Measurements from ENCODE around the gene MKRN2. TPM values are rescaled to one million over a fixed set of nuclear protein-coding genes. Genes with fewer than 3 reads are reported as not detected.
A peak's percentile ranks its signal among the peaks of the same experiment; 100 is the strongest.

The MKRN2 gene
- total RNA-seq, 1 experiment from 2014 or later = 18.2 TPM

DNA sequence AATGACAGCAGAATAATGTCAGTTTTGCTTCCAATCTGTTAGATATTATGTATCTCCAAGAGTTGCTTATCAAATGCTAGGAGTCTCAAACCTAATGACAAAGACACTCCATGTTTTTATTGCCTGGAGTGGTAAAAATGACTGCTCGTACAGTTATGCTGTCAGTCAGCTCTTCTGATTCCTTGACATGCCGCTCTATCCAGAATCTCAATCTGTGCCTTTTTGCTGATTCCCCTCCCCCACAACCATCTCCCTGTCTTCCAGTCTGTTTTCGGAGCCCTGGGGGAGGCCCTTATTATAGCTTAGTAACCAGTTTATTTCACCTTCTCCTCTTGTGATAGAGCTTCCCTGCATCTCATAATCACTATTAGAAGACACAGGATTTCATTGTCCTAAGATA lies 2.6 kb downstream of the MKRN2 start (continued):
- TF ChIP-seq, protein P1, sequence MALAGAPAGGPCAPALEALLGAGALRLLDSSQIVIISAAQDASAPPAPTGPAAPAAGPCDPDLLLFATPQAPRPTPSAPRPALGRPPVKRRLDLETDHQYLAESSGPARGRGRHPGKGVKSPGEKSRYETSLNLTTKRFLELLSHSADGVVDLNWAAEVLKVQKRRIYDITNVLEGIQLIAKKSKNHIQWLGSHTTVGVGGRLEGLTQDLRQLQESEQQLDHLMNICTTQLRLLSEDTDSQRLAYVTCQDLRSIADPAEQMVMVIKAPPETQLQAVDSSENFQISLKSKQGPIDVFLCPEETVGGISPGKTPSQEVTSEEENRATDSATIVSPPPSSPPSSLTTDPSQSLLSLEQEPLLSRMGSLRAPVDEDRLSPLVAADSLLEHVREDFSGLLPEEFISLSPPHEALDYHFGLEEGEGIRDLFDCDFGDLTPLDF (CRISPR knock-in tag; IDR thresholded peaks at IDR 0.05) = no peak
- TF ChIP-seq FOXK1 (CRISPR knock-in tag; IDR thresholded peaks at IDR 0.05) (no peak), ZNF232 (CRISPR knock-in tag; IDR thresholded peaks at IDR 0.05) (no peak), ZNF121 (CRISPR knock-in tag; IDR thresholded peaks at IDR 0.05) (no peak)
- TF ChIP-seq, protein P2, sequence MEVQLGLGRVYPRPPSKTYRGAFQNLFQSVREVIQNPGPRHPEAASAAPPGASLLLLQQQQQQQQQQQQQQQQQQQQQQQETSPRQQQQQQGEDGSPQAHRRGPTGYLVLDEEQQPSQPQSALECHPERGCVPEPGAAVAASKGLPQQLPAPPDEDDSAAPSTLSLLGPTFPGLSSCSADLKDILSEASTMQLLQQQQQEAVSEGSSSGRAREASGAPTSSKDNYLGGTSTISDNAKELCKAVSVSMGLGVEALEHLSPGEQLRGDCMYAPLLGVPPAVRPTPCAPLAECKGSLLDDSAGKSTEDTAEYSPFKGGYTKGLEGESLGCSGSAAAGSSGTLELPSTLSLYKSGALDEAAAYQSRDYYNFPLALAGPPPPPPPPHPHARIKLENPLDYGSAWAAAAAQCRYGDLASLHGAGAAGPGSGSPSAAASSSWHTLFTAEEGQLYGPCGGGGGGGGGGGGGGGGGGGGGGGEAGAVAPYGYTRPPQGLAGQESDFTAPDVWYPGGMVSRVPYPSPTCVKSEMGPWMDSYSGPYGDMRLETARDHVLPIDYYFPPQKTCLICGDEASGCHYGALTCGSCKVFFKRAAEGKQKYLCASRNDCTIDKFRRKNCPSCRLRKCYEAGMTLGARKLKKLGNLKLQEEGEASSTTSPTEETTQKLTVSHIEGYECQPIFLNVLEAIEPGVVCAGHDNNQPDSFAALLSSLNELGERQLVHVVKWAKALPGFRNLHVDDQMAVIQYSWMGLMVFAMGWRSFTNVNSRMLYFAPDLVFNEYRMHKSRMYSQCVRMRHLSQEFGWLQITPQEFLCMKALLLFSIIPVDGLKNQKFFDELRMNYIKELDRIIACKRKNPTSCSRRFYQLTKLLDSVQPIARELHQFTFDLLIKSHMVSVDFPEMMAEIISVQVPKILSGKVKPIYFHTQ (CRISPR knock-in tag; IDR thresholded peaks at IDR 0.05) = no peak

DNA sequence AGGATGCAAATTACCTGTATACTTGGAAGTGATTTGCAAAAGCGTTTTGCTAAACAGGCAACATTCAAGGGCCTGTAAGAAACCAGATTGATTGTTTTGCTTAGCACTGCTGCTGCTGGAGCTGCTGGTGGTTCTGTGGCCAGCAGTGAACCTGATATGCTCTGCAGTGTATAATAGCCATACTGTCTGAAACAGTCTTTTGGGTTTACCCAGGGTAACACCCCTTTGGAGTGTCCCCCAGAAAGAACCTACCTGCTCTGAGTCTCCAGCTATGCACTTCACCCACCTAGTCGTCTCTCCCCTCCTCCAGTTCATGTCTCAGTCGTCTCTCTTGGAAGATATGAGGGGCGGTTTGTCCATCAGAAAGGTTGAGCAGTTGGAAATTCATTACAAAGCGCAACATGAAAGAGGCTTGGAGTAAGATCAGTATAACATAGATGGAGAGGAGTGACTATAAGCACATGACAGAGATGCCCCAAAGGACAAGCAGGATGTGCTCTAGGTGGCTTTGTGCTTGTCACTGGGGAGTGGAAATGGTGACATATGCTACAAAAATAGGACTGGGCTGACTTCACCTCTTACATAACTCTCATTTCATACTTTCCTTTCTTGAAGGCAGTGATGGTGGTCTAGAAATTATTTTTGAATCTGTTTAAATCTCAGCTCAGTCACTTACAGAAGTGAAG lies 3.8 kb downstream of the MKRN2 start:
- Mint-ChIP-seq H3K4me3 (no peak overlapping the region), H3K27ac (peak overlapping the region; percentile 31), H3K27me3 (ENCODE audit: low read depth) (peaks cover 3% of the 10 kb centered on the region), H3K4me1 (peaks cover 58% of the 10 kb centered on the region), H3K36me3 (no peaks in the 10 kb centered on the region), H3K9me3 (no peaks in the 10 kb centered on the region)
- TF ChIP-seq, protein P3, sequence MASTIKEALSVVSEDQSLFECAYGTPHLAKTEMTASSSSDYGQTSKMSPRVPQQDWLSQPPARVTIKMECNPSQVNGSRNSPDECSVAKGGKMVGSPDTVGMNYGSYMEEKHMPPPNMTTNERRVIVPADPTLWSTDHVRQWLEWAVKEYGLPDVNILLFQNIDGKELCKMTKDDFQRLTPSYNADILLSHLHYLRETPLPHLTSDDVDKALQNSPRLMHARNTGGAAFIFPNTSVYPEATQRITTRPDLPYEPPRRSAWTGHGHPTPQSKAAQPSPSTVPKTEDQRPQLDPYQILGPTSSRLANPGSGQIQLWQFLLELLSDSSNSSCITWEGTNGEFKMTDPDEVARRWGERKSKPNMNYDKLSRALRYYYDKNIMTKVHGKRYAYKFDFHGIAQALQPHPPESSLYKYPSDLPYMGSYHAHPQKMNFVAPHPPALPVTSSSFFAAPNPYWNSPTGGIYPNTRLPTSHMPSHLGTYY (CRISPR knock-in tag; IDR thresholded peaks at IDR 0.05) = no peak
- TF ChIP-seq, protein P4, sequence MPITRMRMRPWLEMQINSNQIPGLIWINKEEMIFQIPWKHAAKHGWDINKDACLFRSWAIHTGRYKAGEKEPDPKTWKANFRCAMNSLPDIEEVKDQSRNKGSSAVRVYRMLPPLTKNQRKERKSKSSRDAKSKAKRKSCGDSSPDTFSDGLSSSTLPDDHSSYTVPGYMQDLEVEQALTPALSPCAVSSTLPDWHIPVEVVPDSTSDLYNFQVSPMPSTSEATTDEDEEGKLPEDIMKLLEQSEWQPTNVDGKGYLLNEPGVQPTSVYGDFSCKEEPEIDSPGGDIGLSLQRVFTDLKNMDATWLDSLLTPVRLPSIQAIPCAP (CRISPR knock-in tag; IDR thresholded peaks at IDR 0.05) = no peak
- TF ChIP-seq, protein P5, sequence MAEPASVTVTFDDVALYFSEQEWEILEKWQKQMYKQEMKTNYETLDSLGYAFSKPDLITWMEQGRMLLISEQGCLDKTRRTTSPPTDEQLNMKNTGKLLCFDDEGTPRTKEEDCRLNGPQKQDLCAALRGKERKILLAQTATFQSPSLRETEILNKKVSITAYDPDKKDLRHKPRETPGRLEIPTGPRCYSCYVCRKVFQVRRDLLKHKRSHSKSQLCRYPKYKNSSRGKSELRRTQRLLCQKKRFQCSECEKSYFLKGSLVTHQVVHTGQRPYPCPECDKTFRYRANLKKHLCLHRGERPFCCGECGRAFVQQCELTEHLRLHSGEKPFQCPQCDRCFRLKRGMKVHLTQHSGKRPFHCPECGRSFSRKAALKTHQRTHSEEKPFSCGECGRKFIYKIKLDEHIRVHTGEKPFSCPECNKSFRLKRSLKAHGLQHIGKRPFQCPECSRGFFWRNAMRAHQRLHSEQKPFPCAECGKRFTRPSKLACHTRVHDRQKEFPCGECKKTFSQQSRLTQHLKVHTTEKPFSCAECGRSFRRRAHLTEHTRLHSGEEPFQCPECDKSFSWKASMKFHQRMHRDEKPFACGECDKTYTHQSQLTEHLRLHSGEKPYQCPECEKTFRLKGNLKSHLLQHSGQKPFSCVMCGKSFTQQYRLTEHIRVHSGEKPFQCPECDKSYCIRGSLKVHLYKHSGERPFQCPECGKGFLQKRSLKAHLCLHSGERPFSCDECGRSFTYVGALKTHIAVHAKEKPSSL (CRISPR knock-in tag; conservative IDR thresholded peaks at IDR 0.05) = no peak
- TF ChIP-seq PRRX2 (CRISPR knock-in tag; IDR thresholded peaks at IDR 0.05) = no peak
- no peak for TF ChIP-seq JAZF1 (CRISPR knock-in tag; IDR thresholded peaks at IDR 0.05)
- TF ChIP-seq, protein P6, sequence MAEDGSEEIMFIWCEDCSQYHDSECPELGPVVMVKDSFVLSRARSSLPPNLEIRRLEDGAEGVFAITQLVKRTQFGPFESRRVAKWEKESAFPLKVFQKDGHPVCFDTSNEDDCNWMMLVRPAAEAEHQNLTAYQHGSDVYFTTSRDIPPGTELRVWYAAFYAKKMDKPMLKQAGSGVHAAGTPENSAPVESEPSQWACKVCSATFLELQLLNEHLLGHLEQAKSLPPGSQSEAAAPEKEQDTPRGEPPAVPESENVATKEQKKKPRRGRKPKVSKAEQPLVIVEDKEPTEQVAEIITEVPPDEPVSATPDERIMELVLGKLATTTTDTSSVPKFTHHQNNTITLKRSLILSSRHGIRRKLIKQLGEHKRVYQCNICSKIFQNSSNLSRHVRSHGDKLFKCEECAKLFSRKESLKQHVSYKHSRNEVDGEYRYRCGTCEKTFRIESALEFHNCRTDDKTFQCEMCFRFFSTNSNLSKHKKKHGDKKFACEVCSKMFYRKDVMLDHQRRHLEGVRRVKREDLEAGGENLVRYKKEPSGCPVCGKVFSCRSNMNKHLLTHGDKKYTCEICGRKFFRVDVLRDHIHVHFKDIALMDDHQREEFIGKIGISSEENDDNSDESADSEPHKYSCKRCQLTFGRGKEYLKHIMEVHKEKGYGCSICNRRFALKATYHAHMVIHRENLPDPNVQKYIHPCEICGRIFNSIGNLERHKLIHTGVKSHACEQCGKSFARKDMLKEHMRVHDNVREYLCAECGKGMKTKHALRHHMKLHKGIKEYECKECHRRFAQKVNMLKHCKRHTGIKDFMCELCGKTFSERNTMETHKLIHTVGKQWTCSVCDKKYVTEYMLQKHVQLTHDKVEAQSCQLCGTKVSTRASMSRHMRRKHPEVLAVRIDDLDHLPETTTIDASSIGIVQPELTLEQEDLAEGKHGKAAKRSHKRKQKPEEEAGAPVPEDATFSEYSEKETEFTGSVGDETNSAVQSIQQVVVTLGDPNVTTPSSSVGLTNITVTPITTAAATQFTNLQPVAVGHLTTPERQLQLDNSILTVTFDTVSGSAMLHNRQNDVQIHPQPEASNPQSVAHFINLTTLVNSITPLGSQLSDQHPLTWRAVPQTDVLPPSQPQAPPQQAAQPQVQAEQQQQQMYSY (CRISPR knock-in tag; IDR thresholded peaks at IDR 0.05) = no peak
- no peak for TF ChIP-seq TEAD4 (CRISPR knock-in tag; IDR thresholded peaks at IDR 0.05)
- no peak for TF ChIP-seq TEAD1 (CRISPR knock-in tag; IDR thresholded peaks at IDR 0.05)
- DNase-seq (ENCODE audit: low spot score) (no peak), ATAC-seq (no peak)
- CTCF ChIA-PET = interaction anchor here (0.9 kb wide), 1 partner anchor 19 kb away, joined by 3 read pairs; no protein-coding TSS in a partner anchor
- POLR2A ChIA-PET = no interaction called here

Data from WTC11 (cell line).